ENCODE data around the gene CAMK1D.

GRCh38 chr10:12480440-12480839 lies 131.1 kb downstream of the CAMK1D start:
- no peak for TF ChIP-seq CTCF (IDR thresholded peaks at IDR 0.05)
- TF ChIP-seq POLR2A (IDR thresholded peaks at IDR 0.05), result no peak
